A172 (cell line): ENCODE results near the gene SYNRG. TPM values are rescaled to one million over a fixed set of nuclear protein-coding genes. Genes with fewer than 3 reads are reported as not detected.
"Not testable (repeated sequence)": the region's sequence is repeated elsewhere in the genome, so short reads cannot be mapped to it uniquely, and the experiment has no call there.

Experiments used
- DNase-seq: peaks from one replicate; pipeline ENCODE4 v3.0.0-alpha.2; 2015; ENCODE audit warnings: low spot score
- total RNA-seq: library from RNA; depleted of rRNA; stranded (reverse); fragments of >200 nt; shearing (Covaris generic); gene quantifications from 2 replicates; pipeline ENCODE4 v1.2.3, GENCODE V29; 2014; rRNA removed

The SYNRG gene, protein sequence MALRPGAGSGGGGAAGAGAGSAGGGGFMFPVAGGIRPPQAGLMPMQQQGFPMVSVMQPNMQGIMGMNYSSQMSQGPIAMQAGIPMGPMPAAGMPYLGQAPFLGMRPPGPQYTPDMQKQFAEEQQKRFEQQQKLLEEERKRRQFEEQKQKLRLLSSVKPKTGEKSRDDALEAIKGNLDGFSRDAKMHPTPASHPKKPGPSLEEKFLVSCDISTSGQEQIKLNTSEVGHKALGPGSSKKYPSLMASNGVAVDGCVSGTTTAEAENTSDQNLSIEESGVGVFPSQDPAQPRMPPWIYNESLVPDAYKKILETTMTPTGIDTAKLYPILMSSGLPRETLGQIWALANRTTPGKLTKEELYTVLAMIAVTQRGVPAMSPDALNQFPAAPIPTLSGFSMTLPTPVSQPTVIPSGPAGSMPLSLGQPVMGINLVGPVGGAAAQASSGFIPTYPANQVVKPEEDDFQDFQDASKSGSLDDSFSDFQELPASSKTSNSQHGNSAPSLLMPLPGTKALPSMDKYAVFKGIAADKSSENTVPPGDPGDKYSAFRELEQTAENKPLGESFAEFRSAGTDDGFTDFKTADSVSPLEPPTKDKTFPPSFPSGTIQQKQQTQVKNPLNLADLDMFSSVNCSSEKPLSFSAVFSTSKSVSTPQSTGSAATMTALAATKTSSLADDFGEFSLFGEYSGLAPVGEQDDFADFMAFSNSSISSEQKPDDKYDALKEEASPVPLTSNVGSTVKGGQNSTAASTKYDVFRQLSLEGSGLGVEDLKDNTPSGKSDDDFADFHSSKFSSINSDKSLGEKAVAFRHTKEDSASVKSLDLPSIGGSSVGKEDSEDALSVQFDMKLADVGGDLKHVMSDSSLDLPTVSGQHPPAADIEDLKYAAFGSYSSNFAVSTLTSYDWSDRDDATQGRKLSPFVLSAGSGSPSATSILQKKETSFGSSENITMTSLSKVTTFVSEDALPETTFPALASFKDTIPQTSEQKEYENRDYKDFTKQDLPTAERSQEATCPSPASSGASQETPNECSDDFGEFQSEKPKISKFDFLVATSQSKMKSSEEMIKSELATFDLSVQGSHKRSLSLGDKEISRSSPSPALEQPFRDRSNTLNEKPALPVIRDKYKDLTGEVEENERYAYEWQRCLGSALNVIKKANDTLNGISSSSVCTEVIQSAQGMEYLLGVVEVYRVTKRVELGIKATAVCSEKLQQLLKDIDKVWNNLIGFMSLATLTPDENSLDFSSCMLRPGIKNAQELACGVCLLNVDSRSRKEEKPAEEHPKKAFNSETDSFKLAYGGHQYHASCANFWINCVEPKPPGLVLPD (N-terminal part only)
- 7.4 and 9.0 TPM in 2 replicates for total RNA-seq

DNA sequence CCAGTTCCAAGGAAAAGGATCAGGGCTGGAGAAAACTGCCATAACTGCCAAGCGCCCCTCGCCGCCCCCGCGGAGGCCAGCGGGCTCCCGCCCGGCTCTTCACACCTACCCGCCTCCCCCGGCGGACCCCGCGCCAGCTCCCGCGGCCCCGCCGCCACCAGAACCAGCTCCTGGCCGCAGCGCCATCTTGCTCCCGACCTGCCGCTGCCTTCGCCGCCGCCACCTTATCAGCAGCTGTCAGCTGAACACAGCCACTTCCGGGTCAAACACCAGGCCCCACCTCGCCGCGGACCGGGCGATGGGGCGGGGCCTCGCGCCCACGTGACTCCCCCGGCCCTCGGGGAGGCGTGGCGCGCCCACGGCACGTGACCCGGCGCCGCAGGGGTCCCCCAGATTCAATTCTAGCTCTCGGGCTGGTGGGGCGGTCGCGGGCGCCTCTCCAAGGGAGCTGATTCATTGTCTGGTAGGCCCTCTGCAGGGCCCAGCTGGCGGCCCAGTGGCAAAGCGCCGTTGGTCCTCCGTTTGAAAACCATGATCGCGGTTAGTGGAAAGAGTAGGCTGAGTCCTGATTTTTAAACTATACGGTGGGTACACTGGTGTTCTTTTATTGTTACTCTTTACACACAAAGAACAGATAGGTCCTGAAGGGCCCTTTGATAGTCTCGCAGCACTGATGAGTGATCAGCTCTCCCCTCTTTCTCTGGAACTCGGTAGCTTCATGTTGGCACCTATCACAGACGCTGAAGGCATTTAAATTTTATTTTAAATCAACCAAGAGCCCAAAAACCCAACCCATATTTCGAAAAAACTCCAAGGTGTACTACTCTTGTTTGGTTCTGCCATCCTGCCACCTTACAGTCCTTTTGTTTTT lies at the start of gene SYNRG:
Gene SYNRG, minus strand, starts transcription at position 249 of the 871 bp plus-strand sequence. Its CDS starts 63 bp downstream, at position 186.
- peak; percentile 97 for DNase-seq

DNA sequence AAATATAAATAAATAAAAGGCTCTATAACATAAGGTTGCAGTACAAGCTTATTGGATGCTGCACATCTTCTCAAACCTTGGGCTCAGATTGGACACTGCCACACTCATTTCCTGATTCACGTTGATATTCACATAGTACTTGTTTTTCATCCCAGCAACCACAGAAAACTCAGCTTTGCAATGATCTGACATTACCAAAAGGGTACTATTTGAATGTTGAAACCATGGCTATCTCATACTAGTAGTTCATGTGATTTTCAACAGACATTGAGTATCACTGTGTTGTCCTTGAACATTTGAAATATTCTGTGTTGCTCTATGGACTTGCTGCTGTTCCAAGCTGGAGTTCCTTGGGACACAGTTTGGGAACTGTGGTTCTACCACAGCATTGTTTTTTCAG lies 48.0 kb upstream of the SYNRG start:
- no peak for DNase-seq

DNA sequence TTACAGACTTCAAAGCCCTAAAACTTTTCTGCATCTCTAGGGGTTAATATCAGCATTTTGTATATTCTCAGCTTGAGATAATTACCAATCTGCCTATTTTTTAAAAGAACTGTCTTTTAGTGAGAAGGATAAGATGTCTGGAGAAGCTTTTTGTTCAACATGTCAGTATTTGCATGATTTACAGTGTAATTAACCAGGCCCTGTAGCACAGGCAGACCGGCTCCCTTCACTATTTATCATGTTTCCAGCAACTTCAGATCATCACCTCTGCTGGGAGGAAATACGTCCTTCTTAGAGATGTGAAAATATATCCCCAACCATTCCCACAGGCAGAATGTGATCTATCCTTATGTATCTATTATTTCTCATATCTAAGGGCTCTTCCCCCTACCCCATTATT lies 42.6 kb upstream of the SYNRG start:
- no peak for DNase-seq

DNA sequence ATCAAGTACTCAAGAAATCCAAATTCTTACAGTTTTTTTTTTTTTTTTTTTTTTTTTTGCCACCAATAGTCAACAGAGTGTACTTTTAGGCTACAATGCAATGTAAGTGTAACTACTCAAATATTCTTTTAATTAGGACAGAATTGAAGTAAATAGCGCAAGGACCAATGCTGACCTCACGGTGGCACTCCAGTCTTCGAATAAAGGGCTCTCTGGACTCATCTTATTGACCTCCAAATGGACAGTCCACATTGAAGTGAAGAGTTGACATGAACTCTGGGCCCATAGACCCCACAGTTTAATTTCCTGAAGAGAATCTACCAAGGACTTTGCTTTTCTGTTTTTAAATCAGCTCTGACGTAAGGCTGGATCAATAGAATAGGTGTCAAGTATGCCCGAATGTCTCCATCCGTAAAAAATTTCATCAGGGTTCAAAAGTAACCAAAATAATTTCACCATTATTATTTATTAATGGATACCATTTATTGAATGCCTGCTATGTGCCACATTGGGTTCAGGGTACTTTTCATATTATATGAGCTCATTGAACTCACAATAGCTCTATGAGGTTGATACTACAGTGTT lies 41.3 kb upstream of the SYNRG start:
- DNase-seq: peak; percentile 68

DNA sequence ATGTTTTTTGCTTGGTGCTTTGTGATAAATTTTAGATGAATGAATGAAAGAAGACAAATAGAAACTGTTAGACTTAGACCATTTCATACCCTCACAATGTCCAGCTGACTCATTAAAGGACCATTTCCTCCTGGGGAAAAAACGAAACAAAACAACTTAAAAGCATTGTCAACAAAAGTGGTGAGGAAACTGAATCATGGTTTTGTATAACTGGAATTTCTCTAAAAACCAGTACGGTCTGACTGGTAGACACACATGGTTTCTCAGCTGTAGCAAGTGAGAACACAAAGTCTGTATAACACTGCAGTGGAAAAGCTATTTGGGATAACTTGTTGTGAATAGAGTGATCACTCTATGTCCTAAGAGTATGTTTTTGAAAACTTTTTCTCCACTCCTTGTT lies 39.3 kb upstream of the SYNRG start:
- DNase-seq: peak; percentile 65

DNA sequence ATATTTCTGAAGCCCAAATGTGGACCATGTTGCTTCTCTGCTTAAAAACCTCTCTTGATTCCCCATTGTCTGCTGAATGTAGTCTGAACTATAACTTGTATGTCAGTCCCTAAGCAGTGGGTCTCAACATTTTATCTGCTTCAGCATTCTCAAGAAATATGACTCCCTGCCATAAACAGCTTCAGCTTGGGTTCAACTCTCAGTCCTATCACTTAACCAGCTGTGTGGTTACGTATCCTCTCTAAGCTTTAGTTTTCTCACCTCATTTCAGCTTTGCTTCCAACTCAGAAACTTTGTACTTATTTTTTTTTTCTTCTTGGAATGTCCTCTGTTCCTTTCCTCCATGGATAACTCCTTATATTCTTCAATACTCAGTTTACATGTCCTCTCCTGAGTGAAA lies 38.6 kb upstream of the SYNRG start:
- DNase-seq: no peak

DNA sequence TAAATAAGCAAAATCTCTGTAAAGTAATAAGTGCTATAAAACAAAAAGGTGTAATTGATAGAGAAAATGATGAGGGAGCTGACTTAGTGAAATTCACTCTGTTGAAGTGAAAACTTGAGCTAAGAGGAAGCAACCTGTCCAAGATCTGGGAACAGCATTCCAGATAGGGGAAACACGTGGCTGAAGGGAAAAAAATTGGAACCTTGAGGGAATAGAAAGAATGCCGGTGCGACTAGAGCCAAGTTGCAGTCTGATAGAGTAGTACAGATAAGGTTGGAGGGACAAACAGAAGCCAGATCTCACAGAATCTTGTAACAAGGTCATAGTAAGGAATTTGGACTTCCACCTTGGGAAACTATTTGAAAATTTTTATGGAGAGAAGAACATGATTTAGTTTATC lies 34.7 kb upstream of the SYNRG start:
- peak; percentile 37 for DNase-seq

DNA sequence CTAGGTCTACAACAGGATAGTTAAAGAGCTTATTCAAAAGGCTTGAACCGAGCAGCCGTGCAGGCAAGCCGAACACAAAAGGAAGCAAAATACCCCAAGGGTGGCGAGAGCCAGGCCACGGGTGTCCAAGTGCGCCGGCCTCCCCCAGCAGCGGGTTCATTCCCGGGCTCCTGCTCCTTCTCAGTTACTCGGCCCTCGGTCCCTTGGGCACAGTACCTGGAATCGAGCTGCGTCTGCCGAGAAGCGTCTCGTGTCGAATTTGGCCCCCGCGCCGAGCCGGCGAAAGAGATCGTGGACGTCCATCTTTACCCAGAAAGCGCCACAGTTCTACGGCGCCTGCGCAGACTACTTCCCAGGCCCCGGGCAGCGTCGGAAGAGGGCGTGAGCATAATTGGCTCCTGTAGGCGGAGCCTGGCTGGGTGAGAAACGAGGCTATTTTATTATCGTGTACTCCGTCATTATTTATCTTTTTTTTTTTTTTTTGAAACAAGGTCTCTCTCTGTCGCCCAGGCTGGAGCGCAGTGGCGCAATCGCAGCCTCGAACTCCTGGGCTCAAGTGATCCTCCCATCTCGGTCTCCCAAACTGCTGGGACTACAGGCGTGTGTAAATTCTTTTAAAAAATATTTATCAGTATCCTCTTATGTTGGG lies 34.0 kb upstream of the SYNRG start, which contains the start of gene DDX52:
Gene DDX52, minus strand, starts transcription at position 329 of the 649 bp plus-strand sequence. Its CDS starts 26 bp downstream, at position 303.
- peak; percentile 86 for DNase-seq

DNA sequence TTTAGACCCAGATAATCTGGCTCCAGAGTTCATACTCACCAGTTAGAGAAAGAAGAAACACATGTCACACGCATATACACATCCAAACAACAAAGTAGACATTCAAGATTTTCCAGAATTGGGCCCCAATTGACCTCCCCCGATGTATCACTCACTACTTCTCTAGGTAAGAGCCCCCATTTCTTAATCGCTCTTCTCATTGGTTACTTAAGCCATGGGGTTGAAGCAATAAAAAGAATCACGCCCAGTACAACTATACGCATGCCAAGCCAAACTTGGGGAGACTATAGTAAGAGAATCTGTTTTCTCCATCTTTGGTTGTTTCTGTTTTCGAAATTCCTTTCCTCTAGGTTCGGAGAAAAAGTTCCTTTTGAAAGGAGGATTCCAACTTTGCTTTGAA lies 33.5 kb upstream of the SYNRG start:
- DNase-seq: peak; percentile 32

DNA sequence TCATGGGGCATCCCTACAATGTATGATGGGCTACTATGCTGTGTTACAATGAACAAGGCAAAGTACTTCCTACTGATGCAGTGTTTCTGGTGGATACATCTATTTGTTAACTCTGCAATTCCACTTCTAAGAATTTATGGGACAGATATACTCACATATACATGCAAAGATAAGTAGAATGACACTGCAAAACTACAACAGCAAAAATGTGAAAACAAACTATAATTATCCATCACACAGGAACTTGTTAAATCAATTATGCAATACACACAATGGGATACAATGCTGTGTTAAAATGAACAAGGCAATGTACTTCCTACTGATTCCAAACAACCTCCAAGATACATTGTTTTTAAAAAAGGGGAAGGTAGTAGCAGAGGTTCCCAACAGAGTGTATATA lies 30.8 kb upstream of the SYNRG start:
- DNase-seq: no peak

DNA sequence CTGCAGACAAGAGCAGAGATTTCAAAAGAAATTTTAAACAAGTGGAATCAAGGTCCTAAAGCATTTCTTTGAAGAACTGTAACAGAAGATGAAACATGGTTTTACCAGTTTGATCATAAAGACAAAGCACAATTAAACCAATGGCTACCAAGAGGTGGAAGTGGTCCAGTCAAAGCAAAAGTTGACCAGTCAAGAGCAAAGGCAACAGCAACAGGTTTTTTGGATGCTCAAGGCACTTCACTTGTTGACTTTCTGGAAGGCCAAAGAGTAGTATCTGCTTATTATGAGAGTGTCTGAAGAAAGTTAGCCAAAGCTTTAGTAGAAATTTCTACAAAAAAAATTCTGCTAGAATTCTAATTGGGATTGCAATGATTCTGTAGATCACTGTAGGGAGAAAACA lies 28.7 kb upstream of the SYNRG start:
- no peak for DNase-seq

DNA sequence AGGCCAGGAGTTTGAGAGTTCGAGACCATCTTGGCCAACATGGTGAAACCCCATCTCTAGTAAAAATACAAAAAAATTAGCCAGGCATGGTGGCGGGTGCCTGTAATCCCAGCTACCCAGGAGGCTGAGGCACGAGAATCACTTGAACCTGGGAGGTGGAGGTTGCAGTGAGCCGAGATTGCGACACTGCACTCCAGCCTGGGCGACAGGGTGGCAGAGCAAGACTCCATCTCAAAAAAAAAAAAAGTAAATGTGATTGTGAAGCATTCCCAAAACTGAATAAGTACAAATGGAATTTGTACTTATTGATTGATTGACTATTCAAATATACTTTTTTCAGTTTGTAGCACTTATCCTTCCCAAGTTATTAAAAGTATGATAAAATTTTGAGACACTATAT lies 7.2 kb upstream of the SYNRG start:
- DNase-seq: not testable (repeated sequence)

DNA sequence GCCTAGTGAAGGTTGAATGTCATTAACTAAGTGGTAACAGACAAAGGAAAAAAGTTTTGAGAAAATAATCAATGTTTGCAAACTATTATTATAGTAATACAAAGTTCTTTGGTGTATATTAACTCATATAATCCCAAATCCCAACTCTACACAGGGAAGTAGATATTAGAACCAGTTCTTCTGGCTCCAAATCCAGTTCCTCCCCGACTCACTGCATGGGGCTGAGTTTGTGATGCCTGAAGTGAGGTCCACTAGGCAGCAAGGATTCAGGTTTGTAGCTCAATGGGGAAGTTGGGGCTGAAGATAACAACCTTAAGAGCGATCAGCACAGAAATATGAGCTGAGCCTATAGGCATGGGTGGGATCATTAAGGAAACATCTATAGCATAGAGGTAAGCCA lies 5.6 kb upstream of the SYNRG start:
- no peak for DNase-seq

DNA sequence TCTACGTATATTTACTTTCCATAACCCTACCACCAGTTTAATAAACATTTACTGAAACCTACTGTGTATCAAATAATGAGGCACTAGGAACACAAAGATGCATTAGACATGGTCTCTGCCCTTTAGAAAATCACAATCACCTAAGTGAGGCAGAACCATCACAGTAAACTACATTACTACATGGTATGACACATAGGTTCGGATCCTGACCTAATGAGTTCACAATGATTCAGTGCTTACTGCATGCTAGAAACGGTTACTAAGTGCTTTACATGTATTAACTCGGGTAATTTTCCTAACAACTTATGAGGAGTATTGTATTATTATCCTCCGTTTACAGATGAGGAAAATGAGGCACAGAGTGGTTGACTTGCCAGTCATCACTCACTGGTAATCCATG lies 5.2 kb upstream of the SYNRG start:
- no peak for DNase-seq

DNA sequence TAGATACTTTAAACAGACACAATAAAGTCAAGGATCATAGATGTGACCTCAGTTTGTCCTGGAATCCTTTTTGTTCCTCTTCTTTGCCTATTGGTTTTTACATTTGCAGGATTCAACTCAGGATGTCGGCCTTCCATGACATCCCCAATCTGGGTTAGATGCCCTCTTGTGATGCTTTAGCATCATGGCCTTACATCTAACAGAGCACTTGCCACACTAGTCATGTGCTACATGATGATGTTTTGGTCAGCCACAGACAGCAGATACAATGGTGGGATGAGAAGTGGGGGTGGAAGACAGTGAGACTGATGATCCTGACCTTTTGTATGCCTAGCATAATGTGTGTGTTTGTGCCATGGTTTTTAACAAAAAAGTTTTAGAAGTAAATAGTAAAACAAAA lies 1.8 kb upstream of the SYNRG start:
- DNase-seq: no peak

DNA sequence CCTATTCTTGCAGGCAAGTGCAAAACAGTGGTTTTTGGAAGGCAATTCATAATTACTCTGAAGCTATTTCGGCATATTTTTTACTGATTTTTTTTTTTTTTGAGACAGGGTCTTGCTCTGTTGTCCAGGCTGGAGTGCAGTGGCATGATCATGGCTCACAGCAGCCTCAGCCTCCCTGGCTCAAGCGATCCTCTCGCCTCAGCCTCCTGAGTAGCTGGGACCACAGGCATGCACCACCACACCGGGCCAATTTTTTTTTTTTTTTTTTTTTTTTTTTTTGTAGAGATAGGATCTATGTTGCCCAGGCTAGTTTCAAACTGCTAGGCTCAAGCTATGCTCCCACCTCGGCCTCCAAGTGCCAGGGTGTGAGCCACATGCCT lies 813 bp upstream of the SYNRG start:
- not testable (repeated sequence) for DNase-seq

DNA sequence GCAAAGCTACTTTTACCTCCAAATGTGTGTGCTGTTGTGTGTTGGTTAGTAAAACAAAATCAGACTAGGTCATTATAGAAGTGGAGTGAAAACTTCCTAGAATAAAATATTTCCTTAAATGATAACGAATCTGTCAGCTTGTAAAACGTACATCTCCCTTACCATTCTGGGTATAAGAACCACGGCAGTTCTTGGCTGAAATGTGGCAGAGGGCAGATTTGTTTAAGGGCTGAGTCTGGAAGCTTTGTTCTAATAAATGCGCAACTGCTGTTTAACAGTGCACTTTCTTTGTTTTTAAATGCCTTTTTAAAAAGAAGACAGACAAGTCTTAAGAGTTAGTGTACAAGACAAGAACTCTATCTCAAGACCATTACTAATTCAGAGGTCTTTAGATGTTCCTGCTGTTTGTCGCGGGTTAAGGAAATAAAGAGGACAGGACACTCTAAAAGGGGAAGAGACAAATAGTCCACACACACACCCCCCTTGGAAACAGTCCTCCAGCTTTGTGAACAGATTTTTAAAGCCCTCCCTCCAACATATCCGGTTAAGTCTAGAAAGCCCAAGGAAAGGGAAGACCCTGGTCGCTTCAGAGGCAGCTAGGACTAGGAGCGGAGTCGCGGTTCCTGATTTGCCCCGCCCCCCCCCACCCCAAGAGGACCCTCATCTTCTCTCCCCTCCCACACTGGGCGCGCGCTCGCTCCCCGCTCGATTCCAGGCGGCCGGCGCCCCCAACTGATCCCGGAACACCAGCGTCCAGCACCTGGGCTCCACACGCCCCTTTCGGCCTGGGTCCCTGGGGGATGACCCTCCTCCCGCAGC lies 658 bp downstream of the SYNRG start:
- DNase-seq: peak; percentile 55

DNA sequence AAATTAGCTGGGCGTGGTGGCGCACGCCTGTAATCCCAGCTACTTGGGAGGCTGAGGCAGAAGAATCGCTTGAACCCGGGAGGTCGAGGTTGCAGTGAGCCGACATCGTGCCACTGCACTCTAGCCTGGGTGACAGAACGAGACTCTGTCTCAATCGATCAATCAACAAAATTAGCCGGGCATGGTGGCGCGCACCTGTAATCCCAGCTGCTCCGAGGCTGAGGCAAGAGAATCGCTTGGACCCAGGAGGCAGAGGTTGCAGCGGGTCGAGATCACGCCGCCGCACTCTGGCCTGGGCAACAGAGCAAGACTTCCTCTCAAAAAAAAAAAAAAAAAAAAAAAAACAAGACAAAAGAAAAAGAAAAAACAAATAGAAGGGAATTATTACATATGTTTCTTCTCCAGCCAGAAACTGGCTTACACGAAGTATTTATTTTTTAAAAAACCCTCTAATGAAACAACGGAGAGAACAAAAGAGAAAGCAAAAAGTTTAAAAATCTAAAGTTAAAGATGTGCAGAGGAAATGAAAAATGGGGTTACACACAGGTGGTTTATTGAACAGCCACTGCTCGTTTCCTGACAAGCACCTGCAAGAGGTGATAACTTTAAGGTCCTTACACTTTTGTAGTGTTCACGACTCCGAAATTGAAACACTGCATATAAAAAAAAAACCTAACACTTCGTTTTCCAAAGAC lies 1.4 kb downstream of the SYNRG start:
- DNase-seq: no peak
